ENCODE measurements around the gene TLR7. TPM values are rescaled to one million over a fixed set of nuclear protein-coding genes. Genes with fewer than 3 reads are reported as not detected.
A peak's percentile ranks its signal among the peaks of the same experiment; 100 is the strongest.

TLR7 gene
- total RNA-seq, 1 donor from 2014 or later = not detected

DNA sequence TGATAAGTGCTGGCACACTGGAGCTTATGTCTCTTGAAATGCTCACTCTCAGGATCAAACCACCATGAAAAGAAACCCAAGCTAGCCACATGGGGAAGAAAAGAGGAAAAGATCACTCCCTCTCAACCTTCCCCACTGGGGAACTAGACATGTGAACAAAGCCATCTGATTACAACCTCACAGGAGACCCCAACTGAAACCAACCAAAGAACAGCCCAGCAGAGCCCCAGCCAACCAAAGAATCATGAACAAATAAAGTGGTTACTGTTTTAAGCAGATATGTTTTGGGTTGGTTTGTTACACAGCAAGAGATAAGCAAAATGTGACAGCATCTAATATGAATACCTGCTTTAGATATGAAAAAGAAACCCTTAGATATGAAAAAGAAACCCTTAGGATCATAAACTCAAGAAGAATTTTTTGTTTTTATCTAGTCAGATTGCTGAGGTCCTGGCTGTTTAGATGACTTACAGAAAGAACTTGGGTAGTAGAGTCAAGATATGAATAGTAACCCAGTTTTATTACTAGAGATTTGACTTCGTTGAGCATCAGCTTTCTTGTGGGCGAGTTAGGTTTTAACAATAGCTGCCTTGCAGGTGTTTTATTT is 23.7 kb upstream of the TLR7 start:
- H3K9me3 Mint-ChIP-seq (ENCODE audit: unreplicated experiment) = no peaks in the 10 kb centered on the region
- Histone ChIP-seq H3K4me2 (ENCODE audit: low read length) (no peak overlapping the region), H3K79me2 (ENCODE audit: insufficient read depth, low read length) (no peaks in the 10 kb centered on the region), H3K9ac (ENCODE audit: low read length) (no peak overlapping the region), H3K36me3 (ENCODE audit: insufficient read depth, low read length) (no peaks in the 10 kb centered on the region), H3K27me3 (ENCODE audit: insufficient read depth, low read length) (no peaks in the 10 kb centered on the region), H2AFZ (ENCODE audit: low read depth, low read length) (no peak overlapping the region), H3K9me3 (ENCODE audit: insufficient read depth, low read depth, low read length) (no peaks in the 10 kb centered on the region), H3K27ac (ENCODE audit: low read depth, low read length) (no peak overlapping the region), H3K4me3 (ENCODE audit: insufficient read depth, low read depth, low read length) (no peak overlapping the region), H4K20me1 (ENCODE audit: insufficient read depth, low read length) (no peaks in the 10 kb centered on the region), H3K4me1 (ENCODE audit: insufficient read depth, low read length) (no peaks in the 10 kb centered on the region)
- FAIRE-seq (peak; percentile 68), DNase-seq (ENCODE audit: low read depth) (no peak)
- no peaks in the 10 kb centered on the region for H3K36me3 Mint-ChIP-seq (ENCODE audit: low read depth, unreplicated experiment)
- no peaks in the 10 kb centered on the region for H3K4me1 Mint-ChIP-seq (ENCODE audit: low read depth, unreplicated experiment)
- no peak overlapping the region for H3K4me3 Mint-ChIP-seq (ENCODE audit: unreplicated experiment)
- no peak overlapping the region for H3K27ac Mint-ChIP-seq (ENCODE audit: unreplicated experiment)
- H3K27me3 Mint-ChIP-seq (ENCODE audit: low read depth, unreplicated experiment) = no peaks in the 10 kb centered on the region
- TF ChIP-seq, protein P1, sequence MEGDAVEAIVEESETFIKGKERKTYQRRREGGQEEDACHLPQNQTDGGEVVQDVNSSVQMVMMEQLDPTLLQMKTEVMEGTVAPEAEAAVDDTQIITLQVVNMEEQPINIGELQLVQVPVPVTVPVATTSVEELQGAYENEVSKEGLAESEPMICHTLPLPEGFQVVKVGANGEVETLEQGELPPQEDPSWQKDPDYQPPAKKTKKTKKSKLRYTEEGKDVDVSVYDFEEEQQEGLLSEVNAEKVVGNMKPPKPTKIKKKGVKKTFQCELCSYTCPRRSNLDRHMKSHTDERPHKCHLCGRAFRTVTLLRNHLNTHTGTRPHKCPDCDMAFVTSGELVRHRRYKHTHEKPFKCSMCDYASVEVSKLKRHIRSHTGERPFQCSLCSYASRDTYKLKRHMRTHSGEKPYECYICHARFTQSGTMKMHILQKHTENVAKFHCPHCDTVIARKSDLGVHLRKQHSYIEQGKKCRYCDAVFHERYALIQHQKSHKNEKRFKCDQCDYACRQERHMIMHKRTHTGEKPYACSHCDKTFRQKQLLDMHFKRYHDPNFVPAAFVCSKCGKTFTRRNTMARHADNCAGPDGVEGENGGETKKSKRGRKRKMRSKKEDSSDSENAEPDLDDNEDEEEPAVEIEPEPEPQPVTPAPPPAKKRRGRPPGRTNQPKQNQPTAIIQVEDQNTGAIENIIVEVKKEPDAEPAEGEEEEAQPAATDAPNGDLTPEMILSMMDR (IDR thresholded peaks at IDR 0.05; ENCODE audit: insufficient read depth, low read depth, low read length) = no peak
- no peak for TF ChIP-seq EZH2 (IDR thresholded peaks at IDR 0.05; ENCODE audit: insufficient read depth, low read length)

DNA sequence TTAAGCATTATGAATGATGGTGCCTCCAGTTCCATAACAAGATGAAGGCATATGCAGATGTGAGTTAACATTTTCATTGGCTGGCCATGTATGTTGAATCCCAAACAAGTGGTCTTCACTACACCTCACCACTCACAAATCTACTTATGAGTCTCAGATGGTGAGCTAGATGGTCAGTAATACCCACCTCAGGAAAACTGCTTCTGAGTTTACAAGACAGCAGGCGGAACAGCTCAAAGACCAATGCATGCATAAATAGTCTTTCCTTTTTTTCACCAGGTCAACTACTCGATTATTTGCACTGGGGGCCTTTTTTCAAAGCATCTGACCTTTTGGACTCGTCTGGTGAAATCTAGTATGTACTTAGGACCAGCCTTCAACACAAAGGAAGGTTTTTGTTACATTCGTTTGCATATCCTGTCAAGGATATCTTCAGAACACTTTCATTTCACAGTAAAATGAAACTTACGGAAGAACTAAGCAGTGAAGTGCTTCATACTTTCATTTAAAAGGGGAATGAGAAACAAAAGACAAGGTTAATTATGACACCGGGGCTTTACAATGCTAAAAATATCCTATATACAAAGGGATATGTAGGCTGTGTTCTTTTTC is 23.1 kb upstream of the TLR7 start:
- Mint-ChIP-seq H3K36me3 (ENCODE audit: low read depth, unreplicated experiment) (no peaks in the 10 kb centered on the region), H3K9me3 (ENCODE audit: unreplicated experiment) (no peaks in the 10 kb centered on the region), H3K4me1 (ENCODE audit: low read depth, unreplicated experiment) (no peaks in the 10 kb centered on the region), H3K27ac (ENCODE audit: unreplicated experiment) (no peak overlapping the region), H3K4me3 (ENCODE audit: unreplicated experiment) (no peak overlapping the region), H3K27me3 (ENCODE audit: low read depth, unreplicated experiment) (no peaks in the 10 kb centered on the region)
- DNase-seq (ENCODE audit: low read depth) (no peak), FAIRE-seq (no peak)
- H3K4me3 ChIP-seq (ENCODE audit: insufficient read depth, low read depth, low read length) = no peak overlapping the region
- H4K20me1 ChIP-seq (ENCODE audit: insufficient read depth, low read length) = no peaks in the 10 kb centered on the region
- H3K27me3 ChIP-seq (ENCODE audit: insufficient read depth, low read length) = no peaks in the 10 kb centered on the region
- H3K9ac ChIP-seq (ENCODE audit: low read length) = no peak overlapping the region
- no peaks in the 10 kb centered on the region for H3K9me3 ChIP-seq (ENCODE audit: insufficient read depth, low read depth, low read length)
- no peak overlapping the region for H3K27ac ChIP-seq (ENCODE audit: low read depth, low read length)
- no peak overlapping the region for H2AFZ ChIP-seq (ENCODE audit: low read depth, low read length)
- TF ChIP-seq, protein P1 (IDR thresholded peaks at IDR 0.05; ENCODE audit: insufficient read depth, low read depth, low read length) = no peak
- no peak for TF ChIP-seq EZH2 (IDR thresholded peaks at IDR 0.05; ENCODE audit: insufficient read depth, low read length)
- H3K4me2 ChIP-seq (ENCODE audit: low read length) = no peak overlapping the region
- no peaks in the 10 kb centered on the region for H3K79me2 ChIP-seq (ENCODE audit: insufficient read depth, low read length)
- no peaks in the 10 kb centered on the region for H3K36me3 ChIP-seq (ENCODE audit: insufficient read depth, low read length)
- no peaks in the 10 kb centered on the region for H3K4me1 ChIP-seq (ENCODE audit: insufficient read depth, low read length)

DNA sequence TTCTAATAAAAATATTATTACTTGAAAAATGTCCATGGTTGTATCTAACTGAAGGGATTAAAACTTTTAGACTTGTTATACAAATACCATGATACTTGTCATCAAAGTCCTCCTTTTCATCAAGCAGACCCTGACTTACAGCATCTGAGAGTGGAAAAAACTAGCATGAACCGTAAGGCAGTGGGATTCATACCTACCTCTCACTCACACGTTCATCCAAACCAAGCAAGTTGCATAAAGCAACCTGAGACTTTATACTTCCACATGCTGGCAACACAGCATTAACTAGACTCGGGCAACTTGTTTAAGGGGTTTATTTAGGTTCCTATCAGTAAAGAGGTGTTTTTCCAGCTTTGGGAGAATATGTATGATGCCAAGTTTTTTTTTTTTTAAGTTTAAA is 22.6 kb upstream of the TLR7 start:
- no peaks in the 10 kb centered on the region for H4K20me1 ChIP-seq (ENCODE audit: insufficient read depth, low read length)
- no peaks in the 10 kb centered on the region for H3K36me3 Mint-ChIP-seq (ENCODE audit: low read depth, unreplicated experiment)
- H2AFZ ChIP-seq (ENCODE audit: low read depth, low read length) = no peak overlapping the region
- TF ChIP-seq, protein P1 (IDR thresholded peaks at IDR 0.05; ENCODE audit: insufficient read depth, low read depth, low read length) = no peak
- no peak for TF ChIP-seq EZH2 (IDR thresholded peaks at IDR 0.05; ENCODE audit: insufficient read depth, low read length)
- H3K36me3 ChIP-seq (ENCODE audit: insufficient read depth, low read length) = no peaks in the 10 kb centered on the region
- FAIRE-seq = no peak
- H3K4me1 ChIP-seq (ENCODE audit: insufficient read depth, low read length) = no peaks in the 10 kb centered on the region
- H3K9me3 ChIP-seq (ENCODE audit: insufficient read depth, low read depth, low read length) = no peaks in the 10 kb centered on the region
- DNase-seq (ENCODE audit: low read depth) = no peak
- no peaks in the 10 kb centered on the region for H3K27me3 ChIP-seq (ENCODE audit: insufficient read depth, low read length)
- no peak overlapping the region for H3K9ac ChIP-seq (ENCODE audit: low read length)
- no peak overlapping the region for H3K4me3 Mint-ChIP-seq (ENCODE audit: unreplicated experiment)
- no peaks in the 10 kb centered on the region for H3K4me1 Mint-ChIP-seq (ENCODE audit: low read depth, unreplicated experiment)
- H3K27me3 Mint-ChIP-seq (ENCODE audit: low read depth, unreplicated experiment) = no peaks in the 10 kb centered on the region
- no peak overlapping the region for H3K4me3 ChIP-seq (ENCODE audit: insufficient read depth, low read depth, low read length)
- H3K27ac ChIP-seq (ENCODE audit: low read depth, low read length) = no peak overlapping the region
- no peaks in the 10 kb centered on the region for H3K79me2 ChIP-seq (ENCODE audit: insufficient read depth, low read length)
- H3K9me3 Mint-ChIP-seq (ENCODE audit: unreplicated experiment) = no peaks in the 10 kb centered on the region
- H3K4me2 ChIP-seq (ENCODE audit: low read length) = no peak overlapping the region
- no peak overlapping the region for H3K27ac Mint-ChIP-seq (ENCODE audit: unreplicated experiment)
